ENCODE data around the gene ZIC1. TPM values are rescaled to one million over a fixed set of nuclear protein-coding genes. Genes with fewer than 3 reads are reported as not detected.

Gene ZIC1
- total RNA-seq, 4 donors from 2014 or later: not detected

DNA sequence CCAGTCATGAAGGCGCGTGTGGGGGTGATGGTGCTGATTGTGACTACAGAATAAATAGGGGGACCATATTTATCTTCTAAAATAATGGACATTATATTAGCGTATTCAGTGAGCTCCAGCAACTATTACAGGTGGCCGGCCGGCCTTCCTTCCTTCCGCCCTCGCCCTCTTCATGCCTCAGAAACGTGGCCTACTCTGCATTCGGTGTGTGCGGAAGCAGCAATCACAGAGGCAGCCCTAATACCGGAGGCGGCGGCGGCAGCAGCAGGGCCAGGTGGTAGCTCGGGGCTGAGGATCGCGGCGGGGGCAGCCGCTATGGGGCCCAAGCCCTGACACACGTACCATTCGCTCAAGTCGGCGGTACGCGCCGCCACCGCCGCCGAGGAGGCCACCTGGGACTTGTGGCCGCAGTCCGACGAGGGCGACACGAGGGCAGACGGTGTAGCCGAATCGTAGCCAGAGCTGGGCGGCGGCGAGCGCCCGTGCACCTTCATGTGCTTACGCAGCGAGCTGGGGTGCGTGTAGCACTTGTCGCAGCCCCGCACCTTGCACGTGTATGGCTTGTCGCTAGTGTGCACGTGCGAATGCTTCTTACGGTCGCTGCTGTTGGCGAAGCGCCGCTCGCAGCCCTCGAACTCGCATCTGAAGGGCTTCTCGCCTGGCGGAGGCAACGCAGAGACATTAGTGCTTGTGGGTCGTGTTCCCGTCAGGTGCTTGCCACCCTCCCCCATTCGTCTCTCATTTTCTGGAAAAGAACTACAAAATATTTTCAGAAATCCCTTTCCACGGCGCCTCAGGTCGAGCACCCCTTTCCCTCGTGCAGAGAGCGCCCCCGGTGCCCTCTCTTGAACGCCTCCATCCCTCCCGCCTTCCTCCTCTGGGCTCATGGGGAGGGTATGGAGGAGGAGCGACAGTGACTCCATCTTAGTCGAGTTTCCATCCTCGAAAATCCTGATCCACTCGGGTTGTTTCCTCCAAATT, 18.3 kb upstream of the ZIC1 start:
- no peaks in the 10 kb centered on the region for H3K9me3 ChIP-seq
- H3K27ac ChIP-seq (replicated peaks in 1 of 4): no peak overlapping the region
- H3K4me1 ChIP-seq: peaks cover 28 to 56% (median 43%) of the 10 kb centered on the region in 4 donors
- no peak overlapping the region for H3K4me3 ChIP-seq
- DNase-seq (ENCODE audit: extremely low spot score): no peak
- H3K36me3 ChIP-seq: no peaks in the 10 kb centered on the region
- peaks cover 10 to 100% (median 94%) of the 10 kb centered on the region in 4 donors for H3K27me3 ChIP-seq
- TF ChIP-seq POLR2AphosphoS5 (IDR thresholded peaks at IDR 0.05): no peak
- TF ChIP-seq, protein P1, sequence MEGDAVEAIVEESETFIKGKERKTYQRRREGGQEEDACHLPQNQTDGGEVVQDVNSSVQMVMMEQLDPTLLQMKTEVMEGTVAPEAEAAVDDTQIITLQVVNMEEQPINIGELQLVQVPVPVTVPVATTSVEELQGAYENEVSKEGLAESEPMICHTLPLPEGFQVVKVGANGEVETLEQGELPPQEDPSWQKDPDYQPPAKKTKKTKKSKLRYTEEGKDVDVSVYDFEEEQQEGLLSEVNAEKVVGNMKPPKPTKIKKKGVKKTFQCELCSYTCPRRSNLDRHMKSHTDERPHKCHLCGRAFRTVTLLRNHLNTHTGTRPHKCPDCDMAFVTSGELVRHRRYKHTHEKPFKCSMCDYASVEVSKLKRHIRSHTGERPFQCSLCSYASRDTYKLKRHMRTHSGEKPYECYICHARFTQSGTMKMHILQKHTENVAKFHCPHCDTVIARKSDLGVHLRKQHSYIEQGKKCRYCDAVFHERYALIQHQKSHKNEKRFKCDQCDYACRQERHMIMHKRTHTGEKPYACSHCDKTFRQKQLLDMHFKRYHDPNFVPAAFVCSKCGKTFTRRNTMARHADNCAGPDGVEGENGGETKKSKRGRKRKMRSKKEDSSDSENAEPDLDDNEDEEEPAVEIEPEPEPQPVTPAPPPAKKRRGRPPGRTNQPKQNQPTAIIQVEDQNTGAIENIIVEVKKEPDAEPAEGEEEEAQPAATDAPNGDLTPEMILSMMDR (IDR thresholded peaks at IDR 0.05): no peak
- no peak for TF ChIP-seq POLR2A (IDR thresholded peaks at IDR 0.05; ENCODE audit: low read depth)
- no peak for TF ChIP-seq EP300 (IDR thresholded peaks at IDR 0.05)
- WGBS: 15% methylated on average over 48 of the region's 77 CpGs
- intact Hi-C loops (cut with DNase I): no loop called here

DNA sequence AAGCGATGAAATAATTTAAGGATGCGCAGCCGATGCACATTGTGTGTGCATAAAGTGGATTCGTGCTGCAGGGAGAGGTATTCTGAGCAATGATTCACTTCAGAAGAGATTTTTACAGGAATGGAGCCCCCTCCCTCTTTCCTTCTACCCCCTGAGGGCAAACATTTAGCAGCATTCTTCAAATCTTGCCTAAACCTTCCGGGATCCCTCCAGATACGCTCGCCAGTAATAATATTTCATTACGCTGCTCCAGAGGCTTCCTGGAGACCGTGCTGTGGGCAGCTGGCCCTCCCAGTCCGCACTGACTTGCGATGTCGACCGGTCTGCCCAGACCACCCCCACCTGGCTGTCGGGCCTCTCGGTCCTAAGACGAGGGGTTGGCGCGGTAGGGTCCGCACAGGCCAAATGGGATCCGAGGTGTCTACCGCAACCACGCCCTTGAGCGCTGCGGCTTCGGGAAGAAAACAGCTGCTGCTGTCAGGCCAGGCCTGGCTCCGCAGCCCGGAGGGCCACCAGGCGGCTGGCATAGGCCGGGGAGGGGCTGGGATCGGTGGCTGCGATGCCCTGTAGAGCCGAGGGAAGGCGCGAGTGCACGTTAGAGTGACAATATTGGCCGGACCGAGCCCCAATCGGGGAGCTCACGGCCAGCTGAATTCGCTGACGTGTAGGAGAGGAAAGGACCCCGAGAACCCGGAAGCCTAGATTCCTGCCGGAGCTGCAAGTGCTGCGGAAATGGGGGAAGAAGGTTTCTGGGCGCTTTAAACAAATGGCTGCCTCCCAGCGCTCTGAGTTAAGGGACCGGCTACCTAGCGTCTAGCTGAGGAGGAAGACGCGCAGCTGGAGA, 17.2 kb upstream of the ZIC1 start:
- 3% methylated on average over 29 of the region's 51 CpGs for WGBS
- H3K4me3 ChIP-seq: peak overlapping the region; percentile 24 to 48 (median 38)
- TF ChIP-seq POLR2A (IDR thresholded peaks at IDR 0.05; ENCODE audit: low read depth): no peak
- no peak for TF ChIP-seq EP300 (IDR thresholded peaks at IDR 0.05)
- TF ChIP-seq, protein P1 (IDR thresholded peaks at IDR 0.05): no peak
- no peak for TF ChIP-seq POLR2AphosphoS5 (IDR thresholded peaks at IDR 0.05)
- H3K9me3 ChIP-seq: no peaks in the 10 kb centered on the region
- H3K27ac ChIP-seq (replicated peaks in 1 of 4): no peak overlapping the region
- H3K4me1 ChIP-seq: peaks cover 28 to 67% (median 54%) of the 10 kb centered on the region in 4 donors
- H3K36me3 ChIP-seq: no peaks in the 10 kb centered on the region
- H3K27me3 ChIP-seq: peaks cover 10 to 100% (median 96%) of the 10 kb centered on the region in 4 donors
- no peak for DNase-seq (ENCODE audit: extremely low spot score)
- intact Hi-C loops (cut with DNase I): no loop called here

DNA sequence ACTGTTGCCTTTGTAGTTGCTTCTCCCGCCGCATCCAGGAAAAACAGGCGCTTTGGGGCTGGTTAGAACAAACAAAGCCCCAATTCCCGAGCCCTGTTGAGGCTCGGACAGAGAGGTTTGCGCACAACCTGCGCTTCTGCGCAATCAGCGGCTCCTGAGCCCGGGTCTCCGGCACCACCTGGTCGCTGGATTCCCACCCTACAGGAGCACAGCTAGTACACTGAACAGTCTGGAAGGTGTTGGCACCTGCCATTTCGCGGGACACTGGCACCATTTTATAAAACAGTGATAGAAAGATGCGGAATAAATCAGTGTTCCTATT, 16.6 kb upstream of the ZIC1 start:
- 6% methylated on average over 15 of the region's 15 CpGs for WGBS
- TF ChIP-seq EP300 (IDR thresholded peaks at IDR 0.05): no peak
- TF ChIP-seq, protein P1 (IDR thresholded peaks at IDR 0.05): no peak
- no peak for TF ChIP-seq POLR2A (IDR thresholded peaks at IDR 0.05; ENCODE audit: low read depth)
- no peak for TF ChIP-seq POLR2AphosphoS5 (IDR thresholded peaks at IDR 0.05)
- H3K36me3 ChIP-seq: no peaks in the 10 kb centered on the region
- H3K4me1 ChIP-seq: peaks cover 28 to 73% (median 60%) of the 10 kb centered on the region in 4 donors
- H3K27ac ChIP-seq (replicated peaks in 1 of 4): no peak overlapping the region
- H3K9me3 ChIP-seq: no peaks in the 10 kb centered on the region
- peaks cover 10 to 100% (median 96%) of the 10 kb centered on the region in 4 donors for H3K27me3 ChIP-seq
- peak overlapping the region; percentile 24 to 48 (median 42) for H3K4me3 ChIP-seq
- intact Hi-C loops (cut with DNase I): no loop called here
- DNase-seq (ENCODE audit: extremely low spot score): no peak

DNA sequence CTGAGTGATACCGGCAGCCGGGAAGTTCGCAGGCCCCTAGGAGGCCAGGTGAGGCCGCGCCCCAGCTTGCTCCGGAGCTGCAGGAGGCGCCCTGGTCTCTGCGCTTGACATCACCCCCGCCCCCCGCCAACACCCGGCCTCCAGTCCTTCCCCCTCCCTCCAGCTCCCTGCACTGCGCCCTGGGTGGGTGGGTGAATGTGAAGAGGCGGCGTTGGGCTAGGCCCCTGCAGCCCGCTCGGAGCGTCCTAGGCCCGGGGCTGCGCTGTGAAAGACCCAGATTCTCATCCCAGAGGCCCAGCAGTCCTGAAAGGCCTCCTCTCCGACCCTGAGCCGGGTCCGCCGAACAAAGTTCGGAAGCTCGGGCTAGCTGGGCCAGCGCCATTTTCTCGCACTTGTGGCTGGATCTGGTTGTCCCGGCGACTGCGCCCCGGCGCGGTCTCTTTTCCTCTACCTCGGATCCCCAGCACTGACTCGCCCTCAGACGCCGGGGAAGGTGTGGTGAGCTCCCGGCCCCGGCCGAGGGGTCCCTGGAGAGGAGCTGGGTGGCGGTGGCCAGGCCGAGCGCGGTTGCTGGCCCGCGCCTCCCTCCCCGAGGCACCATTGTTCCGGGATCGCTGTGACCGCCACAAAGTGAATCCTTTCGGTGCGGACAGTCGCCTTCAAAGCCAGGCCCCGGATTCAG, 15.8 kb upstream of the ZIC1 start:
- intact Hi-C loops (cut with DNase I): no loop called here
- peak overlapping the region; percentile 40 to 50 (median 42) for H3K4me3 ChIP-seq
- H3K36me3 ChIP-seq: no peaks in the 10 kb centered on the region
- H3K27me3 ChIP-seq: peaks cover 10 to 100% (median 96%) of the 10 kb centered on the region in 4 donors
- no peaks in the 10 kb centered on the region for H3K9me3 ChIP-seq
- TF ChIP-seq EP300 (IDR thresholded peaks at IDR 0.05) (no peak), POLR2AphosphoS5 (IDR thresholded peaks at IDR 0.05) (no peak)
- H3K4me1 ChIP-seq: peaks cover 28 to 81% (median 67%) of the 10 kb centered on the region in 4 donors
- no peak overlapping the region for H3K27ac ChIP-seq (replicated peaks in 1 of 4)
- no peak for DNase-seq (ENCODE audit: extremely low spot score)
- 6% methylated on average over 45 of the region's 54 CpGs for WGBS
